HG03571 (cell line): ENCODE data around the gene DFFB.
"Not testable (repeated sequence)": the region's sequence is repeated elsewhere in the genome, so short reads cannot be mapped to it uniquely, and the experiment has no call there.

Experiments
- ATAC-seq: cut with Tn5 transposase; IDR thresholded peaks from one replicate; pipeline ENCODE4 v1.9.1; 2021; ENCODE audit not compliant: unreplicated experiment

DFFB gene

GRCh38 chr1:3907031-3907534 lies 49.8 kb downstream of the DFFB start:
- ATAC-seq, result no peak

GRCh38 chr1:3907621-3908165 lies 50.4 kb downstream of the DFFB start:
- ATAC-seq, result no peak

DNA sequence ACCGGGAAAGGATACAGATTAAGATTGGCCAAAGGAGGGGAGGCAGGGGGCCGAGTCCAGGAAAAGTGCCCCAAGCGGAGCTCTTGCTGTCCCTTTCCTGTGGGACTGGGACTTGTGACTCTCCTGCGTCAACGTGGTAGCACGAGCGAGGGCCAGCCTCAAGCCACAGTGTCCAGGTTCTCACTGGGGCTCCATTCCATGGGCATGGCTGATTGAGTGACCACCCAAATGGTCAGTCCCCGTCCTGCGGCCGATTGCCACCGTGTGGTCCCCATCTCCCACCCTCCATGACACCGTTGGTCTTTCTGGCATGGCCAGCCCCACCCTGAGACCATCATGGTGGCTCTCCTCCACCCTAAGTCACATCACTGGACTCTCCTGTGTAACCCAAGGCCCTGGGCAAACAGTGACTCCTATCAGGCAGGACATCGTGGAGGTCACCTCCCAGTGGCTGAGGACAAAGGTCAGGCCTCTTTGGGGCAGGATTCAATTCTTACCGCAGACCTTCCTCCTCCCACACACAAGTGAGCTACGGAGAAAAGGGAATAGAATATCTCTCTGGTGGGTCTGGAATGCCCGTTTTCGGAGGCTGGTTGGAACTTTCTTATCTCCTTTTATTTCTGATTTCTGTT lies 51.7 kb downstream of the DFFB start:
- no peak for ATAC-seq

- no peak for ATAC-seq
Observed at GRCh38 chr1:3909615-3910014, 52.3 kb downstream of the DFFB start.

DNA sequence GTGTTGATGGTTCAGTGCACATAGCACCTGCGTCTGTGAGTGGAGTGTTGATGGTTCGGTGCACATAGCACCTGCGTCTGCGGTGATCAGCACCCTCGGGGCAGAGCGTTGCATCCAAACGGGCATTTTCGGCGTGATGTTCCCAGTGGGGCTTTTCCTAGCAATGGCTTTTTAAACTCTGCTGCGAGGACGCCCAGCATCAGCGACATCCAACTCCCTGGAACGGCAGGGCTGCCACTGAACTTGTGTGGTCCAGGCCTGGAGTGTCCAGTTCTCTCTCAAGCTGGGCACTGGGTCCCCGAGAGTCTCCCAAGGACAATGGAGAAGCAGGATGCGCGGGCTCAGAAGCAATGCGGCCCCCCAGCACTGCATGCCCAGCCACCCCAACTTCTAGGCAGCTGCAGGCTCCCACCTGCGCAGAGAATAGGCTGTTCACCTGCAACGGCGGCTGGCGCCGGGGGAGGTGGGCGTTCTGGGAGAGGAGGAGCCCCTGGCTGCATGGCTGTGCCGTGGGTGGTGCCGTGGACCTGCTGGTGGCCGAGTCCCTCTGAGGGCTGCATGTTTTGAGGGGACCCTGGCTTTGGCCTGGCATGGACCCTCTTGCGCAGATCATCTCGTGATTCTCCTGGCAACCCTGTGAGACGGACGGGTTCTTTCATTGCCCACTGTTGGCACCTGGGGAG lies 52.9 kb downstream of the DFFB start:
- ATAC-seq, result no peak

- ATAC-seq, result no peak
Observed at GRCh38 chr1:3910857-3911845, 53.9 kb downstream of the DFFB start.

- no peak for ATAC-seq
Observed at GRCh38 chr1:3911981-3912808, 54.9 kb downstream of the DFFB start.

- no peak for ATAC-seq
Observed at GRCh38 chr1:3912809-3913685, 55.8 kb downstream of the DFFB start.

DNA sequence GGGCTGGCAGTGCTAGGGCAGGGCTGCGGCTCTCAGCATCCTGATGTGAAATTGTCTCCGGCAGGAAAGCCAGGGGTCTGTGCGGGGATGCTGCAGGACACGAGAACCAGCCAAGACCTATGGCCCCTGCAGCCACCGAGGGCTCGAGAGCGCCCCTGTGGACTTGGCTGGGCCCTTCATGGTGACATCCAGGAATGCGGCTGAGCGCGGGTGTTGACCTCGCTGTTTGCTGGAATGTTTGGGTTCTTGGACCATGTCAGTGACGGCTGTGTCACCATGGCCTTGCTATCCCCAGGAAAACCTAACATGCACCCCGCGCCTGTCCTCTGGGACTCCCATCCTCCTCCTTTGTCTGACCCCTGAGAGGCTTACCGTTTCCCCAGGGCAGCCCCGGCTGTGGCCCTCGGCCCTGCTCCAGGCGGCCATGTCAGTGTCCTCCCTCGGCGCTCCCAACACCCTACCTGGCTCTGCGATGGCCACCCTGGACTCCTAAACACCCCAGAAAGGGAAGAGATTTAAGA lies 57.1 kb downstream of the DFFB start:
- ATAC-seq, result no peak

DNA sequence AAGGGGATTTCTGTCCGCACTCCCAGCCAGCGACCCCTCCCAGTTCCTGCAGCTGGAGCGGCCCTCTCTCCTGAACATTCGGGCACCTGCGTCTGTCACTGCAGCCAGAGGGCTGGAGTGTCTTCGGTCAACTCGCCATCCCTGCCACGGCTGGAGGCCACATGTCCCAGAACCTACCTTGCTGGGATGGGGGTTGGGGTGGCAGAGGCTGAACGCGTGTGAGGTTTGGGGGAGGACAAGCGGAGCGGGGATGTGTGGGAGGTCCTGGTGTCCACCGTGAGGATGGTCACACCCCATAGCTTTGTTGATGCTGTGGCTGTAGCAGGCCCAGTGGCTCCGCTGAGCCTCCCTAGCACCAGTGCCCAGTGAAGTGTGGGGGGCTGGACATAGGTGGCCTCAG lies 57.6 kb downstream of the DFFB start:
- no peak for ATAC-seq

- ATAC-seq, result no peak
Observed at GRCh38 chr1:3915551-3916121, 58.4 kb downstream of the DFFB start.

GRCh38 chr1:3917761-3918160 lies 60.5 kb downstream of the DFFB start:
- no peak for ATAC-seq

GRCh38 chr1:3918359-3918758 lies 61.1 kb downstream of the DFFB start:
- ATAC-seq, result not testable (repeated sequence)

GRCh38 chr1:3918966-3919611 lies 61.8 kb downstream of the DFFB start:
- ATAC-seq, result no peak

GRCh38 chr1:3919706-3920105 lies 62.4 kb downstream of the DFFB start:
- no peak for ATAC-seq

GRCh38 chr1:3921765-3922164 lies 64.5 kb downstream of the DFFB start:
- no peak for ATAC-seq

- ATAC-seq, result no peak
Observed at GRCh38 chr1:3922201-3922725, 65.0 kb downstream of the DFFB start.

DNA sequence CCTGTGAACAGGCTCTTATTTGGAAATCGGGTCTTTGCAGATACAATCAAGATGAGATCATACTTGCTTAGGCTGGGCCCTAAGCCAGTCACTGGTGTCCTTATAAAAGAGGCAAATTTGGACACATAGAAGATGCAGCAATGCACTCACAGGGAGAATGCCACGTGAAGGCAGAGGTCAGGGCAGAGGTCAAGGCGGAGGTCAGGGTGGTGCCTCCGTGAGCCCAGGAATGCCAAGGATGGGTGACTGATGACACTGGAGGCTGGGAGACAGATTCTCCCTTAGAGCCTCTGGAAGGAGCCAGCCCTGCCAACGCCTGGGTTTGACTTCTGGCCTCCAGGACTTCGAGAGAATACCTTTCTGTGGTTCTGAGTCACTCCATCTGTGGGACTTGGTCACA lies 65.6 kb downstream of the DFFB start:
- no peak for ATAC-seq
